PC-9 (cell line): ENCODE data around the gene MYBPH. TPM values are rescaled to one million over a fixed set of nuclear protein-coding genes. Genes with fewer than 3 reads are reported as not detected.

Experiments used
- BruUV-seq: library from RNA; stranded (reverse); fragments of 400-500 nt; replicated peaks from 2 replicates; lab custom pipeline; 2021; lab: Mats Ljungman, UMichigan
- CTCF ChIA-PET: fragments of 300-600 bp; sonication (Branson Sonifier 250); formaldehyde crosslinking; loops from one replicate; lab custom pipeline; 2022; ENCODE audit warnings: antibody characterized with exemption; lab: Charles Lee
- POLR2A ChIA-PET: fragments of 300-600 bp; sonication (Branson Sonifier 250); formaldehyde crosslinking; loops from one replicate; lab custom pipeline; 2022; ENCODE audit warnings: antibody characterized with exemption; ENCODE audit not compliant: unreplicated experiment; lab: Charles Lee
- DNase-seq, 2 experiments: peaks; one replicate each; pipeline versions ENCODE4 v3.0.0 to v3.0.0-alpha.2; 2015 to 2022; ENCODE audit warnings: mixed read lengths in 1 of 2
- H2AFZ ChIP-seq: fragments of 200-600 bp; sonication (generic); 2 replicates; pipeline ENCODE4 v1.8.1; 2017; ENCODE audit warnings: antibody characterized with exemption
- H3F3A ChIP-seq: fragments of 200-600 bp; sonication (generic); 2 replicates; pipeline ENCODE4 v1.8.1; 2017; ENCODE audit warnings: antibody characterized with exemption, mild to moderate bottlenecking, low read depth; ENCODE audit not compliant: insufficient read depth
- H3K27ac ChIP-seq: fragments of 200-600 bp; sonication (generic); 2 replicates; pipeline ENCODE4 v1.6.1; 2016; ENCODE audit warnings: mixed run types
- H3K27me3 ChIP-seq: fragments of 200-600 bp; sonication (generic); 2 replicates; pipeline ENCODE4 v1.6.1; 2016; ENCODE audit warnings: low read depth, mixed run types; ENCODE audit not compliant: insufficient read depth
- H3K36me3 ChIP-seq: fragments of 200-600 bp; sonication (generic); 2 replicates; pipeline ENCODE4 v1.6.1; 2016; ENCODE audit warnings: low read depth, mixed run types
- H3K4me1 ChIP-seq: fragments of 200-600 bp; sonication (generic); replicated peaks from 2 replicates; pipeline ENCODE4 v1.6.1; 2016; ENCODE audit warnings: mixed run types; ENCODE audit not compliant: insufficient read depth
- H3K4me2 ChIP-seq: fragments of 200-600 bp; sonication (generic); 2 replicates; pipeline ENCODE4 v1.6.1; 2017; ENCODE audit warnings: mixed run types
- H3K4me3 ChIP-seq: fragments of 200-600 bp; sonication (generic); 2 replicates; pipeline ENCODE4 v1.6.1; 2016; ENCODE audit warnings: mixed run types
- H3K79me2 ChIP-seq: fragments of 200-600 bp; sonication (generic); 2 replicates; pipeline ENCODE4 v1.6.1; 2017; ENCODE audit warnings: low read depth, mixed run types
- H3K9me2 ChIP-seq: fragments of 200-600 bp; sonication (generic); 2 replicates; pipeline ENCODE4 v1.8.1; 2017; ENCODE audit warnings: mild to moderate bottlenecking; ENCODE audit not compliant: insufficient read depth
- H3K9me3 ChIP-seq: fragments of 200-600 bp; sonication (generic); 2 replicates; pipeline ENCODE4 v1.8.1; 2016; ENCODE audit warnings: low read depth; ENCODE audit not compliant: insufficient read depth
- H4K20me1 ChIP-seq: fragments of 200-600 bp; sonication (generic); 2 replicates; pipeline ENCODE4 v1.8.1; 2017; ENCODE audit not compliant: insufficient read depth
- EZH2 ChIP-seq: fragments of 200-600 bp; sonication (generic); IDR thresholded peaks from 2 replicates; pipeline ENCODE4 v1.8.0; 2017; ENCODE audit warnings: antibody characterized with exemption, low read depth
- intact Hi-C: fragments of 100-400 bp; cut with micrococcal nuclease; formaldehyde crosslinking; loops from one replicate; pipeline ENCODE4 v1.10.0; 2022; ENCODE audit not compliant: unreplicated experiment
- total RNA-seq: library from RNA; stranded (reverse); gene quantifications from 2 replicates; pipeline ENCODE4 v1.2.3, GENCODE V29; 2021
- TF ChIP-seq, protein P1 (sequence below): fragments of 200-600 bp; sonication (generic); conservative IDR thresholded peaks from 2 replicates; pipeline ENCODE4 v1.6.1; 2017; ENCODE audit warnings: mixed run types, antibody characterized with exemption, mild to moderate bottlenecking, moderate library complexity

Gene MYBPH
- total RNA-seq, 1 experiment from 2014 or later = not detected

DNA sequence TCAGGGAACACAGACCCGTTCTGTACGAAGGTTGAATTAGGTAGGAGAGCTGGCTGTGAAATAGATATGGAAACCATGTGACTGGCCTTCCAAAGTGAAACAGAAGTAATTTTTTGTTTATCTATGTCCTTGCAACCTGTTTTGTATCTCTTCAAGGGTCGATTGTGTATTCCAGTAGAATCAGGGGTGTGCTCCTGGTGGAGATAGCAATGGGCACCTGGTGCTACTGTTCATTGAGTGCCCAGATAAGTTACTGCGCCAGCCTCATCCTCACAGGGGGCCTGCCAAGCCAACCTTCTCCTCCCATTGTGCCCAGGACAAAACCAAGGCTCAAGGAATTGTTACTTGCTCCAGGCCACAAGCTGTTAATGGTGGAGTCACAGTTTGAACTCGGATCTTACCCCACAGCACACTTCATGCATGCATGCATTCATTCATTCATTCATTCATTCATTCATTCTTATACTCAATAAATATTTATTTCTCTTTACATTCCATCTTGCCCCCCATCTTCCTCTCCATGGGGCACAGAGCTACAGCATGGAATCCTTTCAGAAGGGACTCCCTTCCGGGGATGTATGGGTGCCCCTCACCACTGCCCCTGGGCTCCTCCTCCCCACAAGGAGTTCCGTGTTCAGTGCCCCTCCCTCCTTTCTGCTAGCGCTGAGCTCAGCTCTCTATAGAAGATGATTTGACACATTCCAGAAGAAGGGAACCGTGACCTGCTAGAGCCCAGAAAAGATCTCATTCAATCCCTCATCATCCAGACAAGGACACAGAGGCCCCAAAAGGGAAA, 24.1 kb downstream of the MYBPH start:
- no peak overlapping the region for H2AFZ ChIP-seq
- no peaks in the 10 kb centered on the region for H3K9me3 ChIP-seq
- no peaks in the 10 kb centered on the region for H3K36me3 ChIP-seq
- no peaks in the 10 kb centered on the region for H3K9me2 ChIP-seq
- H3K4me3 ChIP-seq = no peak overlapping the region
- H3K79me2 ChIP-seq = peaks cover 13% of the 10 kb centered on the region
- ChIA-PET CTCF (interaction anchor here (1.2 to 1.4 kb wide), 2 partner anchors 19 to 21 kb away, joined by 3 to 4 read pairs; no protein-coding TSS in a partner anchor), POLR2A (interaction anchor here (0.6 kb wide), 1 partner anchor 23 kb away, joined by 5 read pairs; no protein-coding TSS in a partner anchor)
- H4K20me1 ChIP-seq = no peaks in the 10 kb centered on the region
- TF ChIP-seq, protein P1, sequence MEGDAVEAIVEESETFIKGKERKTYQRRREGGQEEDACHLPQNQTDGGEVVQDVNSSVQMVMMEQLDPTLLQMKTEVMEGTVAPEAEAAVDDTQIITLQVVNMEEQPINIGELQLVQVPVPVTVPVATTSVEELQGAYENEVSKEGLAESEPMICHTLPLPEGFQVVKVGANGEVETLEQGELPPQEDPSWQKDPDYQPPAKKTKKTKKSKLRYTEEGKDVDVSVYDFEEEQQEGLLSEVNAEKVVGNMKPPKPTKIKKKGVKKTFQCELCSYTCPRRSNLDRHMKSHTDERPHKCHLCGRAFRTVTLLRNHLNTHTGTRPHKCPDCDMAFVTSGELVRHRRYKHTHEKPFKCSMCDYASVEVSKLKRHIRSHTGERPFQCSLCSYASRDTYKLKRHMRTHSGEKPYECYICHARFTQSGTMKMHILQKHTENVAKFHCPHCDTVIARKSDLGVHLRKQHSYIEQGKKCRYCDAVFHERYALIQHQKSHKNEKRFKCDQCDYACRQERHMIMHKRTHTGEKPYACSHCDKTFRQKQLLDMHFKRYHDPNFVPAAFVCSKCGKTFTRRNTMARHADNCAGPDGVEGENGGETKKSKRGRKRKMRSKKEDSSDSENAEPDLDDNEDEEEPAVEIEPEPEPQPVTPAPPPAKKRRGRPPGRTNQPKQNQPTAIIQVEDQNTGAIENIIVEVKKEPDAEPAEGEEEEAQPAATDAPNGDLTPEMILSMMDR = no peak
- no peak for TF ChIP-seq EZH2
- intact Hi-C loops = loop anchor here (2.0 kb wide), 1 partner anchor 17 kb away; no protein-coding TSS in a partner anchor
- no peak for DNase-seq
- H3K27ac ChIP-seq = peak overlapping the region; percentile 70
- H3K4me2 ChIP-seq = peak overlapping the region; percentile 78
- BruUV-seq = no TSS peak
- peaks cover 56% of the 10 kb centered on the region for H3K4me1 ChIP-seq
- H3K27me3 ChIP-seq = no peaks in the 10 kb centered on the region
- H3F3A ChIP-seq = peaks cover 61% of the 10 kb centered on the region

DNA sequence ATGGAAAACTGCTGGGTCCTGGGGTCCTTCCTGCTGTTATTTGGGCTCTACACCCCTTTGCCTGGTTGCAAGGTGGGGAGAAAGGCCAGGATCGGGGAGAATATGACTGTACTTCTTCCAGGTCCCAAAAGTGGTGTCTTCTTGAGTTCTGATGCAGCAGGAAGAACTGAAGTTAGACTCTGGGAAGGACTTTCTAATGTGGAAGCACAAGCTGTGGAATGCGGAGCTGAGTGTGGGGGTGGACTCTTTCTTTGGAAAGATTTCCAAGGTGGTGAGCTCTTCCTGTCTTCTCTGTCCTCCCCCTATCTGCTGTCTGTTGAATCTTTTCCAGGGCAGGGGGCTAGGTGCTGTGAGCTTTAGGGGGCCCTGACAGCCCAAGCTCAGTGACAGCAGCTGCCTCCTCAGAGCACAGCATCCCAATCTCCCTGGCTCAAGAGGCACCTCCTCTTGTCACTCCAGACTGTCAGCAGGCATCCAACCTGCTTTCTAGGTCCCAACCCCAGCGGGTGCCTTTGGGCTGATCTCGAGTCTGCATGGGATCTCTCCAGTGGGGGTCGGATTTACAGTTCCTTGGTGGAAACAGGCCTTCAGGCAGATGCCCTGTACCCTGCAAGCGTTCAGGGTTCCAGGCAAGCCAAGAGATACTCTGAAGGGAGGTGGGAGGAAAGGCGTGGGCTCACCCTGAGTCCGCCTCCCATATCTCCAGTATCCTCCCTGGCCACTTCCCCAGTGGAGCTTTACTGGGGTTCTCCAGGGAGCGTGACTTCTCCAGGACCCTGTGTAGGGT, 24.9 kb downstream of the MYBPH start:
- no peak for DNase-seq
- peaks cover 48% of the 10 kb centered on the region for H3K4me1 ChIP-seq
- ChIA-PET POLR2A (interaction anchor here (0.6 kb wide), 1 partner anchor 22 kb away, joined by 5 read pairs; no protein-coding TSS in a partner anchor), CTCF (no interaction called here)
- no peak overlapping the region for H3K4me3 ChIP-seq
- H3K4me2 ChIP-seq = no peak overlapping the region
- H3F3A ChIP-seq = peaks cover 52% of the 10 kb centered on the region
- H3K9me2 ChIP-seq = no peaks in the 10 kb centered on the region
- no peaks in the 10 kb centered on the region for H4K20me1 ChIP-seq
- no peak overlapping the region for H2AFZ ChIP-seq
- H3K27me3 ChIP-seq = no peaks in the 10 kb centered on the region
- H3K27ac ChIP-seq = peak overlapping the region; percentile 70; the same call in 1 of the 2 replicates
- TF ChIP-seq, protein P1 = no peak
- no peak for TF ChIP-seq EZH2
- no peaks in the 10 kb centered on the region for H3K9me3 ChIP-seq
- no TSS peak for BruUV-seq
- H3K36me3 ChIP-seq = no peaks in the 10 kb centered on the region
- intact Hi-C loops = no loop called here
- H3K79me2 ChIP-seq = peaks cover 6% of the 10 kb centered on the region

DNA sequence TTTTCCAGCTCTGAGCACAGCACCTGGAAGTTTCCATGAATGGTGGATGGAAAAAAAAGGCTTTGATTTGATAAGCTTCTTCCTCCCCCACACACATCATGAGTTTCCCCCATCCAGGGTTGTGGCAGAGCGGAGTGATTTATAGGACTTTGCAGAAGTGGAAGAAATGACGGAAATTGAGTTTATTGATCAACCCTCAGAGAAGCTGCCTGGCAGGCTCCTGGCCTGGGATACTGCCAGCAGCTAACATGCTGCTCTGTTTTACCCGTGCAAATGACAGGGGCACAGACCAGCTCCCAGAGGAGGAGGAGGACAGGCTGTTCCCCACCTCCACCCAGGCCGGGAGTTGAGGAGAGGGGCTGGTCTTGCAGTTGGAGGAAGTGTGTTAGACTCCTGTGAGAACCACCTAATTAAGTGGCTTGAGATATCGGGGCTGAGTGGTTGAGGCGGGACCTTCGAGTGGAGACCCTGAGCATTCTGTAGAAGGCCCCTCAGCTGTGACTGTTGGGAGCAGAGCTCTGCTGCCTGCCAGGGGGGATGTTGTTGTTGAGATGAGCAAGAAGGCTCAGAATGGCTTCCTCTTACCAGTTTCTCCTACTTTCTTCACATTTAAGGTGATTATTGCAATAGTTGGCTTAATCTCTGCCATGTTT, 26.3 kb downstream of the MYBPH start:
- H3K4me2 ChIP-seq = no peak overlapping the region
- no TSS peak for BruUV-seq
- ChIA-PET CTCF (no interaction called here), POLR2A (interaction anchor here (0.7 kb wide), 1 partner anchor 370 kb away, joined by 7 read pairs; no protein-coding TSS in a partner anchor)
- no peak for TF ChIP-seq EZH2
- TF ChIP-seq, protein P1 = no peak
- DNase-seq = no peak
- H4K20me1 ChIP-seq = no peaks in the 10 kb centered on the region
- H3K27ac ChIP-seq = no peak overlapping the region
- no peaks in the 10 kb centered on the region; the same call in 1 of the 2 replicates for H3K79me2 ChIP-seq
- intact Hi-C loops = no loop called here
- H3F3A ChIP-seq = peaks cover 38% of the 10 kb centered on the region
- no peaks in the 10 kb centered on the region for H3K9me3 ChIP-seq
- no peaks in the 10 kb centered on the region for H3K27me3 ChIP-seq
- no peak overlapping the region for H2AFZ ChIP-seq
- no peak overlapping the region for H3K4me3 ChIP-seq
- no peaks in the 10 kb centered on the region for H3K36me3 ChIP-seq
- peaks cover 40% of the 10 kb centered on the region for H3K4me1 ChIP-seq
- no peaks in the 10 kb centered on the region for H3K9me2 ChIP-seq
